PC-9 (cell line): ENCODE measurements around the gene GNA12.

ENCODE experiments used
- CTCF ChIP-seq: fragments of 200-600 bp; sonication (generic); conservative IDR thresholded peaks from 2 replicates; pipeline ENCODE4 v1.6.1; 2017; ENCODE audit warnings: mixed run types, antibody characterized with exemption, mild to moderate bottlenecking, moderate library complexity
- EZH2 ChIP-seq: fragments of 200-600 bp; sonication (generic); IDR thresholded peaks from 2 replicates; pipeline ENCODE4 v1.8.0; 2017; ENCODE audit warnings: antibody characterized with exemption, low read depth

DNA sequence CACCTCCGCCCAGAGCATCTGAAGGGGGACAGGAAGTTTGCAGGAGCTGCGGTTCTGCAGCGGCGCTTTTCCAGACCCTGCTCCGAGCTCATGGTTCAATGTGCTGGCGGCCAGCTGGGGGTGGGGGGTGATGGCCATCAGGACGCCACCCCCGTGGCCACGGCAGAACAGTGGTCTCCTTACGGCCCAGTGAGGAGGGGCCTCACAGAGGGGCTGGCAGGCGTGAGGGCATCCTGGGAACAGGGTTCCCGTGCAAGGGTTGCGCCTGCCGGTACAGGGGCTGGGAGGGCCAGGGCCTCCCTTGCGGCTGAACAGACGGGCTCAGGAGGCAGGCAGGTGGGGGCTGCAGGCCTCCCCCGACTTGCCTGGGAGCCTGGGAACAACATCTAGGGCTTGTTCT, 39.0 kb upstream of the GNA12 start:
- no peak for TF ChIP-seq CTCF
- TF ChIP-seq EZH2, result no peak
